KOPT-K1 (cell line): ENCODE results near the gene VEPH1.

Experiments used
- H3K27ac ChIP-seq: fragments of 200-600 bp; sonication (generic); 2 replicates; pipeline ENCODE4 v1.5.1; 2016; ENCODE audit warnings: antibody characterized with exemption, mild to moderate bottlenecking, low read depth, low read length; ENCODE audit not compliant: poor library complexity, severe bottlenecking
- H3K36me3 ChIP-seq: fragments of 200-600 bp; sonication (generic); 2 replicates; pipeline ENCODE4 v1.5.1; 2017; ENCODE audit warnings: antibody characterized with exemption, mild to moderate bottlenecking, low read length, moderate library complexity; ENCODE audit not compliant: insufficient read depth
- H3K9me3 ChIP-seq: fragments of 200-600 bp; sonication (generic); 2 replicates; pipeline ENCODE4 v1.5.1; 2017; ENCODE audit warnings: antibody characterized with exemption, low read length, mild to moderate bottlenecking; ENCODE audit not compliant: insufficient read depth, poor library complexity, severe bottlenecking

VEPH1 gene

DNA sequence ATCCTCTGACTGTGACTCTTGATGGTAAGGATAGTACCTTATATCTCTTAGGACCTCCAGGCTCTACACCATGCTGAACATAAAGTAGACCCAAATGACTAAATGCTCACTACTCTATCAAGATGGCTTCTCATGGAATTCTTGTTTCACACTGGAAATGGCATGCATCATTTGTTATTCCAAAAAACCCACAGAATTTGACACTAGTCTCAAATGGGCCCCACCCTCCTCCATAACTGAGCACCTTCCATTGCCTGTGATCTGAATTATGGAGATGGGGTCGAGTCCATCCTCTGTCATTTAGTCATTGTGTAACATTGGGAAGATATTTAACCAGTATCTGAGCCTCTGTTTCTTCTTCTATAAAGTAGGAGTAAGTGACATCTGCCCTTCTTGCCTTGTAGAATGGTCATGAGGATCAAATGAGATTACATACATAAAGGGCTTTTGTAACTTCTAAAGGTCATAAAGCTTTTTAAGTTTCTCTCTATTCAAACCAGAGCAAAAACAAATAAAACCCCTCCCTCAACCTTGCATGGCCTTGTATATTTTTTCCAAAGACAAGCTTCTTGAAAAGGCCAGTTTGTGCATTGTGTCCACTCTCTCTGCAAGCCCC, 123.6 kb downstream of the VEPH1 start:
- no peaks in the 10 kb centered on the region for H3K36me3 ChIP-seq
- H3K27ac ChIP-seq = no peak overlapping the region

GRCh38 chr3:157376603-157377300, 126.5 kb downstream of the VEPH1 start:
- H3K27ac ChIP-seq = no peak overlapping the region
- H3K9me3 ChIP-seq = no peaks in the 10 kb centered on the region
- H3K36me3 ChIP-seq = no peaks in the 10 kb centered on the region

More for the DNA sequence above, 123.6 kb downstream of the VEPH1 start:
- no peaks in the 10 kb centered on the region for H3K9me3 ChIP-seq

GRCh38 chr3:157375342-157375986, 127.8 kb downstream of the VEPH1 start:
- Histone ChIP-seq H3K27ac (no peak overlapping the region), H3K9me3 (no peaks in the 10 kb centered on the region), H3K36me3 (no peaks in the 10 kb centered on the region)

DNA sequence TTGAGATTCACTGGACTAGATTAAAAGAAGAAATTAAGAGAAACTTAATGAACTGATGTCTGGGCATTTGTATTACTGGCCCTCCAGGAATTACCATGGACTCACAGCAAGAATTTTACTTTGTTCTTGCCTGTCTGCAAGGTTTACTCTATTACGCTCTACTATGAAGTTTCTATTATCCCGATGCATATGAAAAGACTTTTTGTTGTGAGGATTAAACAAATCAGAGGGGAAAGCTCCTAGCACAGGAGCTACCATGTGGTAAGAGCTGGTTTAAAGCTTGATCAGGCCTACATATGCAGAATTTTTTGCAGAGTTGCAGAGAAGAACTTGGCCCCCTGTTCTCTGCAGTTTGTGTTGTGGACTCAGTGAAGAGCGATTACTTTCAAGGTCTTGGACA, 128.3 kb downstream of the VEPH1 start:
- Histone ChIP-seq H3K9me3 (no peaks in the 10 kb centered on the region), H3K27ac (no peak overlapping the region), H3K36me3 (no peaks in the 10 kb centered on the region)

DNA sequence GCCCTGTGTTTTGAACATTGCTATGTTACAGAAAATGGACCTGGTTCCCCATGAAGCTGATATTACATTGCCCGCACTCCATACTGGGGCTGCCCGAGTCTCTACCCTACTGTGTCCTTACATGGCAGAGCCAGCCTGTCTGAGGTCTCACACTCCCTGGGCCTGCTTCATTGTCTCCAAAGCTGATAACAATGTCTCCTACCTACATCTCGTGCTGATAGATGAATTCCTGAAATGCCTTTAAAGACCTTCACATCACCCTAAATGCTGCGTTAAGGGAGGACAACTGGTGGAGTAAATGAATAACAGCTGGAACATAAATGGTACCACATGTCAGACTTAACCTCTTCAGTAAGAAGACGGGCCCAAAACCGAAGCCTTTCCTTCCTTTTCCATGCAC, 129.4 kb downstream of the VEPH1 start:
- no peaks in the 10 kb centered on the region for H3K36me3 ChIP-seq
- no peak overlapping the region for H3K27ac ChIP-seq
- no peaks in the 10 kb centered on the region for H3K9me3 ChIP-seq

DNA sequence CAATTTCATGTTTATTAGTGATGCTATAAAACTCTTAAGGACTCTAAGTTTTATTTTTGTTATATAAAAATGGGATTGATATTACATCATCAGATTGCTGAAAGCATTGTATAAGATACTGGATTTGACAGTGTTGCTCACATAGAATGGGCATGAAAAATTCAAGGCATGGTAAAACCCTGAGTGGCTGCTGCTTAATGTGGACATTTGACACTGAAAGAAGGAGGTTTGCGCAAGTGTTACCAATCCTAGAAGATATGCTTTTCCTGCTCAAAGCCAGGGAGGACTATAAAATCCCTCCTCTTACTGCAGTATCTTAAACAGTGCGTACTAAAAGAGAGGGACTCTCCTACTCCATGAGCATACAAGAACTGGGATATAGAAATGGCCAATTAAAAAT, 132.3 kb downstream of the VEPH1 start:
- no peak overlapping the region for H3K27ac ChIP-seq

DNA sequence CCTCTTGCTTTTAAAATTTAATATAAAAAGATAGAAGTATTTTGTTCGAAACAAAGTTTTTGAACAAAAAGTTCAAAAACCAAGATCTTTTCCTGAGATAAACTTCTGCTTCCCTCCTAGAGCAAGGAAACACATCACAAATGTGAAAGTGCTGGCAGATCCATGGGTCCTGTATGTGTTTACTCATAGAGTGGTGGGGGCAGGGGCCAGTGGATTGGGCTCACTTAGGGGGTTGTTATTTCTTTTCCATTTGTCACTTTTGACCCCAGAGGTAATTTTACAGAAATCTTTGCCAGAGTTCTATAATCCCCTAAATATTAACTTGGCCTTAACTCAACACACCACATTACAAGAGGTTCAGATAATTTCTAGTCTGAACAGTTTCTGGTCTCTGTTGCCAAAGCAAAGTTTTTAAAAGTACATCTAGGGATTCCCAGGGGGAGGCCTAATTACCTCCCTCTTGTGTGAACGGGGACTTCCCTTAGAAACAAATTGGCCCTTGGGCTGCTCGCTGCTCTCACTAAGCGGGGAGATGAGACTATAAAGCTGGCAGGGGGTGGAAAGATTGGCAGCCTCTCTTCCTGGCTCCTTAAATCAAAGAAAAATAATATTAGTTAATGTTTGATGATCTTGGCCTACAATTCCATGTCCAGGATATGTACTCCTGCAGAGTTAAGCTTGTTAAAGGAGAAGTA, 133.3 kb downstream of the VEPH1 start:
- Histone ChIP-seq H3K36me3 (no peaks in the 10 kb centered on the region), H3K9me3 (no peaks in the 10 kb centered on the region), H3K27ac (no peak overlapping the region)

More for the DNA sequence above, 132.3 kb downstream of the VEPH1 start:
- Histone ChIP-seq H3K9me3 (no peaks in the 10 kb centered on the region), H3K36me3 (no peaks in the 10 kb centered on the region)

DNA sequence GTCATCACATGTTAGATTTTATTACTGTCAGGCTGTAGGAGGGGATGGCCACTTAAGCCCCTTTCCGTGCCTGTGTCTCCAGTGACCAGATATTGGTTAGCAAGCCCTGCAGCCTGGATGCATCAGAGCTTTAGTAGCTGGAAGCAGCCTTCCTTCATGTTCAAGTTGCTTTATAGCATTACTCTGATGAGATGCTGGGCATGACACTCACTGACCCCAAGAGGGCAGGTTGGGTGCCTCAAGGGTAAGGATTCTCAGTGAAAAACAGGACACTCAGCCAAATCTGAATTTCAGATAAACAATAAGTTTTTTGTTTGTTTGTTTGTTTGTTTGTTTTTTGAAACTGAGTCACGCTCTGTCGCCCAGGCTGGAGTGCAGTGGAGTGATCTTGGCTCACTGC, 135.0 kb downstream of the VEPH1 start:
- no peaks in the 10 kb centered on the region for H3K36me3 ChIP-seq
- no peak overlapping the region for H3K27ac ChIP-seq

GRCh38 chr3:157363393-157363792, 139.8 kb downstream of the VEPH1 start:
- H3K9me3 ChIP-seq = no peaks in the 10 kb centered on the region
- no peak overlapping the region for H3K27ac ChIP-seq
- H3K36me3 ChIP-seq = no peaks in the 10 kb centered on the region

More for the DNA sequence above, 135.0 kb downstream of the VEPH1 start:
- no peaks in the 10 kb centered on the region for H3K9me3 ChIP-seq

DNA sequence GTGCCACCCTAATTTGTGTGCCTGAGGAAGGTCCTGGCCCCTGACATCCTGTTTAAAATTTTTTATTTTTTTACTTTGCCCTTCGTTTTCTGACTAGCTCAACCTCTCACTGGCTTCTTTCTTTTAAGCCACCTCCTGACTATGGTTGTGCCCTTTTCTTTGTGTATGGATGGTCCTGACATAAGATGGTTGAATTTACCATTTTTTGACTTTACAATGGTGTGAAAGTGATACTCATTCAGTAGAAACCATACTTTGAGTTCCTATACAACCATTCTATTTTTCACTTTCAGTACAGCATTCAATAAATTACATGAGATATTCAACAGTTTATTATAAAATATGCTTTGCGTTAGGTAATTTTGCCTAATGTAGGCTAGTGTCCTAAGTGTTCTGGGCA, 140.9 kb downstream of the VEPH1 start:
- H3K9me3 ChIP-seq = no peaks in the 10 kb centered on the region
- H3K36me3 ChIP-seq = no peaks in the 10 kb centered on the region
- H3K27ac ChIP-seq = no peak overlapping the region

- H3K36me3 ChIP-seq = no peaks in the 10 kb centered on the region
- H3K27ac ChIP-seq = no peak overlapping the region
- H3K9me3 ChIP-seq = no peaks in the 10 kb centered on the region
These were observed 143.2 kb downstream of the VEPH1 start for GRCh38 chr3:157360044-157360443.

- no peaks in the 10 kb centered on the region for H3K36me3 ChIP-seq
- H3K9me3 ChIP-seq = no peaks in the 10 kb centered on the region
- H3K27ac ChIP-seq = no peak overlapping the region
These were observed 146.7 kb downstream of the VEPH1 start for GRCh38 chr3:157356541-157356940.

GRCh38 chr3:157355276-157355675, 147.9 kb downstream of the VEPH1 start:
- no peak overlapping the region for H3K27ac ChIP-seq
- H3K36me3 ChIP-seq = no peaks in the 10 kb centered on the region

DNA sequence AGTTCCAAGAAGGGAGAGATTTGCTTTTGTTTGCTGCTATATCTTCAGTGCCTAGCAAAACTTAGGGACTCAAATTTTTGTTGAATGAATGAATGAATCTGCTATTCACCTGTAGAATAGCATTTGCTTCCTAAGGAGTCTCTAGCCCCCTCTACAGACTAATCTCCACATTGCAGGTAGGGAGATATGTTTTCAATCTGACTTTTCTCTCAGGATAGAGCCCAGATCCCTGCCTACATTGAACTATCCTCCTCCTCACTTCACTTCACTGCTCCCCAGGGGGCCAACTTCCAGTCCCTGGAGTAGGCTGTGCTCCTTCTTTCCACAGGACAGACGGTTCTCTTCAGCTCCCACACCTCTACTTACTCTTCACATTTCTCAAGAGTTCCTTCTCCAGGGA, 148.5 kb downstream of the VEPH1 start:
- Histone ChIP-seq H3K9me3 (no peaks in the 10 kb centered on the region), H3K27ac (no peak overlapping the region), H3K36me3 (no peaks in the 10 kb centered on the region)

More at GRCh38 chr3:157355276-157355675, 147.9 kb downstream of the VEPH1 start:
- H3K9me3 ChIP-seq = no peaks in the 10 kb centered on the region

DNA sequence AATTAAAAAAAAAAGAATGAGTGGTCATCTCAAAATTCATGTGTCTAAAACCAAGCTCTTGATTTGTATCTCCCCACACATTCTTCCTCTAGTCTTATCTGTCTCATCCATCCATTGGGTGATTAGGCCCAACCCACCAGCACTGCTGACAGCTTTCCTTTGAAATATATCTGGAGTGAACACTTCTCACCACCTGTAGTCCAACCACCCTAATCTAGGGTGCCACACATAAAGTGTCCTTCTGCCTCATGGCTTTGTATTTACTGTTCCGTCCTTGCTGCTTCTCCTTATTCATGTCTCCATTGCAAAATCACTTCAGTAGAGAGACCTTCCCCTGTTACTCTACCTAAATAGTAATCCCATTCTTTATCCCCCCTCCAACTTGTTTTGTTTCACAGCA, 149.0 kb downstream of the VEPH1 start:
- Histone ChIP-seq H3K27ac (no peak overlapping the region), H3K9me3 (no peaks in the 10 kb centered on the region), H3K36me3 (no peaks in the 10 kb centered on the region)
